Skin epidermis (tissue), 12 donors: ENCODE results near the gene FBXO38.

ENCODE experiments used
- H3K27ac ChIP-seq, 21 experiments: fragments of 200-600 bp; sonication (generic) in 11 of 21; one replicate each; pipeline ENCODE4 v1.5.0; 2020; ENCODE audit warnings: mild to moderate bottlenecking in 3 of 21, inconsistent platforms in 2 of 21, moderate library complexity in 2 of 21
- H3K4me3 ChIP-seq, 7 experiments: fragments of 200-600 bp; sonication (generic) in 2 of 7; one replicate each; pipeline ENCODE4 v1.5.0; 2020; ENCODE audit warnings: inconsistent platforms in 2 of 7, mild to moderate bottlenecking in 2 of 7, moderate library complexity in 1 of 7

FBXO38 gene

GRCh38 chr5:148379340-148379739, 4.4 kb upstream of the FBXO38 start:
- Histone ChIP-seq H3K27ac (no peak overlapping the region), H3K4me3 (no peak overlapping the region)

- no peak overlapping the region for H3K27ac ChIP-seq
- no peak overlapping the region for H3K4me3 ChIP-seq
Observed at GRCh38 chr5:148381906-148382305, 1.9 kb upstream of the FBXO38 start.

GRCh38 chr5:148382961-148383360, 797 bp upstream of the FBXO38 start:
- peak overlapping the region in 19 of 21 experiments; percentile 84 to 98 (median 94) for H3K27ac ChIP-seq
- peak overlapping the region in 6 of 7 experiments; percentile 71 to 91 (median 77) for H3K4me3 ChIP-seq

GRCh38 chr5:148384380-148384737, 601 bp downstream of the FBXO38 start:
- peak overlapping the region; percentile 84 to 98 (median 94) for H3K27ac ChIP-seq

GRCh38 chr5:148385094-148385493, 1.3 kb downstream of the FBXO38 start:
- Histone ChIP-seq H3K27ac (peak overlapping the region in 3 of 21 experiments; percentile 14 to 97 (median 95)), H3K4me3 (peak overlapping the region in 2 of 7 experiments; percentile 87 to 91)

More at GRCh38 chr5:148384380-148384737, 601 bp downstream of the FBXO38 start:
- H3K4me3 ChIP-seq = peak overlapping the region; percentile 71 to 91 (median 80)

- H3K27ac ChIP-seq = no peak overlapping the region
- no peak overlapping the region for H3K4me3 ChIP-seq
Observed at GRCh38 chr5:148386041-148386440, 2.3 kb downstream of the FBXO38 start.

GRCh38 chr5:148387325-148387724, 3.6 kb downstream of the FBXO38 start:
- H3K27ac ChIP-seq = no peak overlapping the region
- no peak overlapping the region for H3K4me3 ChIP-seq

- no peak overlapping the region for H3K27ac ChIP-seq
- no peak overlapping the region for H3K4me3 ChIP-seq
Observed at GRCh38 chr5:148388696-148389095, 4.9 kb downstream of the FBXO38 start.

- H3K4me3 ChIP-seq = no peak overlapping the region
- no peak overlapping the region for H3K27ac ChIP-seq
Observed at GRCh38 chr5:148390914-148391313, 7.2 kb downstream of the FBXO38 start.

GRCh38 chr5:148391422-148391821, 7.7 kb downstream of the FBXO38 start:
- H3K4me3 ChIP-seq = no peak overlapping the region

GRCh38 chr5:148393390-148393741, 9.6 kb downstream of the FBXO38 start:
- Histone ChIP-seq H3K27ac (no peak overlapping the region), H3K4me3 (no peak overlapping the region)

More at GRCh38 chr5:148391422-148391821, 7.7 kb downstream of the FBXO38 start:
- no peak overlapping the region for H3K27ac ChIP-seq

GRCh38 chr5:148394587-148395019, 10.8 kb downstream of the FBXO38 start:
- no peak overlapping the region for H3K4me3 ChIP-seq
- no peak overlapping the region for H3K27ac ChIP-seq

GRCh38 chr5:148395031-148395430, 11.3 kb downstream of the FBXO38 start:
- H3K4me3 ChIP-seq = no peak overlapping the region
- no peak overlapping the region for H3K27ac ChIP-seq

GRCh38 chr5:148397968-148398595, 14.3 kb downstream of the FBXO38 start:
- H3K4me3 ChIP-seq = no peak overlapping the region
- H3K27ac ChIP-seq = no peak overlapping the region

GRCh38 chr5:148398698-148399121, 15.0 kb downstream of the FBXO38 start:
- Histone ChIP-seq H3K27ac (no peak overlapping the region), H3K4me3 (no peak overlapping the region)

- peak overlapping the region in 9 of 21 experiments; percentile 6 to 67 (median 28) for H3K27ac ChIP-seq
Observed at GRCh38 chr5:148401604-148402003, 17.8 kb downstream of the FBXO38 start.

GRCh38 chr5:148403344-148403743, 19.6 kb downstream of the FBXO38 start:
- Histone ChIP-seq H3K27ac (no peak overlapping the region), H3K4me3 (no peak overlapping the region)

More at GRCh38 chr5:148401604-148402003, 17.8 kb downstream of the FBXO38 start:
- no peak overlapping the region for H3K4me3 ChIP-seq

- Histone ChIP-seq H3K4me3 (no peak overlapping the region), H3K27ac (no peak overlapping the region)
Observed at GRCh38 chr5:148406406-148406805, 22.6 kb downstream of the FBXO38 start.

GRCh38 chr5:148408092-148408491, 24.3 kb downstream of the FBXO38 start:
- no peak overlapping the region for H3K4me3 ChIP-seq

GRCh38 chr5:148412124-148412523, 28.4 kb downstream of the FBXO38 start:
- Histone ChIP-seq H3K27ac (no peak overlapping the region), H3K4me3 (no peak overlapping the region)

More at GRCh38 chr5:148408092-148408491, 24.3 kb downstream of the FBXO38 start:
- H3K27ac ChIP-seq = no peak overlapping the region

GRCh38 chr5:148414833-148415232, 31.1 kb downstream of the FBXO38 start:
- no peak overlapping the region for H3K27ac ChIP-seq
- H3K4me3 ChIP-seq = no peak overlapping the region

- Histone ChIP-seq H3K4me3 (no peak overlapping the region), H3K27ac (peak overlapping the region in 1 of 21 experiments; percentile 34)
Observed at GRCh38 chr5:148416416-148416815, 32.7 kb downstream of the FBXO38 start.
